Ovary (tissue), 3 donors: ENCODE data around the gene MX1.

Experiments used
- EP300 ChIP-seq: sonication (generic); formaldehyde crosslinking; IDR thresholded peaks from one replicate; pipeline ENCODE4 v1.6.1; 2017; ENCODE audit warnings: antibody characterized with exemption
- POLR2A ChIP-seq: fragments of 450-650 bp; IDR thresholded peaks from one replicate; pipeline ENCODE4 v1.6.1; 2017; ENCODE audit warnings: antibody characterized with exemption, mild to moderate bottlenecking, moderate library complexity
- TF ChIP-seq, protein P1 (sequence below), 3 donors: fragments of 450-650 bp in 2 of 3; fragments of 200-600 bp in 1 of 3; IDR thresholded peaks; one replicate each; pipeline versions ENCODE4 v1.5.1 to v1.8.0; 2016 to 2022; ENCODE audit warnings: antibody characterized with exemption in 3 of 3, mild to moderate bottlenecking in 1 of 3
- donor health status: DM: no; HTN: no; CAD: no.

DNA sequence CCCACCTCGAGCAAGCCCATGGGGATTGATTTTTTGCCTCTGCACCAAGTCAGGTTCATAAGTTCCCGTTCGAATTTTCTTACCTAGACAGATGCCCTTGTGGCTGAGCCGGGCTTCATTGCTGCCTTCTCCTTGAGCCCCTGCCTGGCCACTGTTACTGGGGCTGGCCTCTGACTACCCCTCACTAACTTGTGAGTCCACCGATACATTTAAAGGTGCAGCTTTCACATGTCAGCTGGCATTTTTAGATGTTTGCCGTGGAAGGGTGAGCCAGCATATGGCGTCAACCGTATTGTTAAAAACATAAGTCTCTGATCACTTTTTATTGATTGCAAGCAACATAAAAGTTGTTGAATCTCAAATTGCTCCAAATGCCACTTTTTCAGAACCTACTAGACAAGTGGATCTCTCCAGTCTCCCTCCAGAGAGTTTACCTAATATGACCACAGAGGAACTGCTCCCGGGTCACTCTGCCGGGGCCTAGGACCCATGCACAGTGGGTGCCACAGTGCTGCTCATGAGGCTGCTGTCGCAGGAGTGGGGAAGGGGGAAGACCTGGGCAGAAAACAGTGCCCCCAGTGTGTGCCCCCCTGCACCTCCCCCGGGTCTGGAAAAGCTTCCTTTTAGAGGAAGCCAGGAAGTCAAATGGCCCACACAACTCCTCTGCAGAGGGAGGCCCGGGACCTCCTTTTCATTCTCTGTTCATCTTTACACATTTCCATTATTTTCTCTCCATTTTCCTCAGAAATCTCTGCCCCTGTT lies 18.8 kb downstream of the MX1 start:
- no peak for TF ChIP-seq POLR2A
- TF ChIP-seq, protein P1, sequence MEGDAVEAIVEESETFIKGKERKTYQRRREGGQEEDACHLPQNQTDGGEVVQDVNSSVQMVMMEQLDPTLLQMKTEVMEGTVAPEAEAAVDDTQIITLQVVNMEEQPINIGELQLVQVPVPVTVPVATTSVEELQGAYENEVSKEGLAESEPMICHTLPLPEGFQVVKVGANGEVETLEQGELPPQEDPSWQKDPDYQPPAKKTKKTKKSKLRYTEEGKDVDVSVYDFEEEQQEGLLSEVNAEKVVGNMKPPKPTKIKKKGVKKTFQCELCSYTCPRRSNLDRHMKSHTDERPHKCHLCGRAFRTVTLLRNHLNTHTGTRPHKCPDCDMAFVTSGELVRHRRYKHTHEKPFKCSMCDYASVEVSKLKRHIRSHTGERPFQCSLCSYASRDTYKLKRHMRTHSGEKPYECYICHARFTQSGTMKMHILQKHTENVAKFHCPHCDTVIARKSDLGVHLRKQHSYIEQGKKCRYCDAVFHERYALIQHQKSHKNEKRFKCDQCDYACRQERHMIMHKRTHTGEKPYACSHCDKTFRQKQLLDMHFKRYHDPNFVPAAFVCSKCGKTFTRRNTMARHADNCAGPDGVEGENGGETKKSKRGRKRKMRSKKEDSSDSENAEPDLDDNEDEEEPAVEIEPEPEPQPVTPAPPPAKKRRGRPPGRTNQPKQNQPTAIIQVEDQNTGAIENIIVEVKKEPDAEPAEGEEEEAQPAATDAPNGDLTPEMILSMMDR (IDR thresholded peaks at IDR 0.05), result no peak
- TF ChIP-seq EP300, result no peak
